Limb (tissue), 2 donors: Measurements from ENCODE around the gene BAX.

Experiments
- DNase-seq, 2 donors: peaks; one replicate each; pipeline ENCODE4 v3.0.0-alpha.2; 2016; ENCODE audit errors: extremely low spot score in 2 of 2

The BAX gene

GRCh38 chr19:48928164-48929025 lies 26.3 kb upstream of the BAX start:
- no peak for DNase-seq

GRCh38 chr19:48933382-48933932 lies 21.2 kb upstream of the BAX start, which contains the start of gene DHDH:
Gene DHDH (plus strand): TSS chr19:48933699. CDS start chr19:48933722, 23 bp downstream.
- peak; percentile 59 to 86 for DNase-seq

GRCh38 chr19:48934837-48935236 lies 19.8 kb upstream of the BAX start:
- no peak for DNase-seq

- DNase-seq = no peak
Observed at GRCh38 chr19:48935864-48936263, 18.8 kb upstream of the BAX start.

- DNase-seq = no peak
Observed at GRCh38 chr19:48938256-48938655, 16.4 kb upstream of the BAX start.

GRCh38 chr19:48940902-48941301 lies 13.8 kb upstream of the BAX start:
- DNase-seq = no peak

- no peak for DNase-seq
Observed at GRCh38 chr19:48943081-48943480, 11.6 kb upstream of the BAX start.

GRCh38 chr19:48945415-48945814 lies 9.3 kb upstream of the BAX start:
- DNase-seq = no peak

- DNase-seq = no peak
Observed at GRCh38 chr19:48945817-48946216, 8.9 kb upstream of the BAX start.

- DNase-seq = no peak
Observed at GRCh38 chr19:48946463-48947257, 8.0 kb upstream of the BAX start.

GRCh38 chr19:48947258-48947542 lies 7.5 kb upstream of the BAX start:
- DNase-seq = no peak

GRCh38 chr19:48950159-48950558 lies 4.5 kb upstream of the BAX start:
- no peak for DNase-seq

GRCh38 chr19:48950830-48951519 lies 3.7 kb upstream of the BAX start:
- DNase-seq = no peak

GRCh38 chr19:48953141-48953540 lies 1.5 kb upstream of the BAX start:
- DNase-seq = no peak

GRCh38 chr19:48953990-48954594 lies 583 bp upstream of the BAX start:
- DNase-seq = no peak

GRCh38 chr19:48955308-48955958 lies 758 bp downstream of the BAX start:
- DNase-seq = no peak

- no peak for DNase-seq
Observed at GRCh38 chr19:48958006-48958405, 3.3 kb downstream of the BAX start.

GRCh38 chr19:48959341-48960239 lies 4.9 kb downstream of the BAX start:
- DNase-seq = no peak

GRCh38 chr19:48961051-48961649 lies 6.5 kb downstream of the BAX start:
- no peak for DNase-seq

GRCh38 chr19:48961673-48962028 lies 7.0 kb downstream of the BAX start:
- no peak for DNase-seq
